Stimulated activated CD4-positive, alpha-beta T cell treated with anti-CD3 and anti-CD28 coated beads, Interleukin-12 subunit alpha, Interleukin-12 subunit beta, amount 100 ng/mL, for 24 hours (primary cell): ENCODE results near the gene GPC1.

Experiments used
- DNase-seq, 2 experiments: peaks; one replicate each; pipeline ENCODE4 v3.0.0-alpha.2; 2020; ENCODE audit warnings: low read depth in 2 of 2

The GPC1 gene

DNA sequence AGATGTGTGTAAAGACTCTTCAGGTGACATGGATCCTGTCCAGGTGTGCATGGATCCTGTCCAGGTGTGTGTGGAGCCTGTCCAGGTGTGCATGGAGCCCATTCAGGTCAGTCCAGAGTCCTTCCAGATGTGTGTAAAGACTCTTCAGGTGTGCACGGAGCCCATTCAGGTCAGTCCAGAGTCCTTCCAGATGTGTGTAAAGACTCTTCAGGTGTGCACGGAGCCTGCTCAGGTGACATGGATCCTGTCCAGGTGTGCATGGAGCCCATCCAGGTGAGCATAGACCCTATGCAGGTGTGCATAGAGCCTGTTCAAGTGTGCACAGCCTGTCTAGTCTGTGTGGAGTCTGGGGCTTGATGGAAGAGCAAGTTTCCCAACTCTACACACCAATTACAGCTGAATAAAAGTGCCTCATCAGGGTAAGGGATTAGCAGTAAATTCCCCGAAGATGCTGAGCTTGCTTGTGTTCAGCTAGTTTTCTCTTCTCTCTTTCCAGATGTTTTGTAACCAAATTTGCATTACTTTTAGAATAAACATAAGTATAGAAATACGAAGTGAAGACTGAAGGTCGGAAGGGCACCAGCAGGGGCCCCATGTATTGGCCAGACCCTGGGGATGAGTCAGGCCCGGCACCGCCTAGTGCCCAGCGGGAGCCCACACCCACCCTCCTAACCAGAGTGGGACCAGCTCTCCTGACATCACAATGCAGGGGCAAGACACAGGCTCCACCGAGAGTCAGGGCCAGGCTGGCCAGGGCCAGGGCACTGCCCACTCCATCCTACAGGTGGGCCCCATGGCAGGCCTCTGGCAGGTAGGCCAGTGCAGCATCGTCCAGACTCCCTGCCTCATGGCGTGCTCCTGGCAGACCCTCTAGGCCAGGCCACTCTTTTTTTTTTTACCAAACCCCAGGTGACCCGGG lies 38.6 kb upstream of the GPC1 start:
- no peak for DNase-seq

DNA sequence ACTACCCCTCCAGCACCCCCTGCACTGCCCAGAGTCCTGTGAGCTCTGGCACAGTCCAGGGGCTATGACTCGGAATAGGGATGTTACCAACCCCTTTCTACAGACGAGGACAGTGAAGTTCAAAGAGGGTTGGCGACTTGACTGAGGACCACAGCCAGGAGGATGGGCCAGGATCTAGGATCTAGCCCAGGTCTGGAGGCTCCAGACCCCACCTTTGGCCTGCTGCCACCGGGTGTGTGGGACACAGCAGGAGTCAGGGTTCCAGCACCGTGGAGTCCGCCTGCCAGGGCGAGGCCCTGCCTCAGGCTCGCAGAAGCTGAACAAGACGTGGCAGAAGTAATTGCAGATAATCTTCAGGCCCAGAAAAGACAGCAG lies 37.9 kb upstream of the GPC1 start:
- DNase-seq: no peak

DNA sequence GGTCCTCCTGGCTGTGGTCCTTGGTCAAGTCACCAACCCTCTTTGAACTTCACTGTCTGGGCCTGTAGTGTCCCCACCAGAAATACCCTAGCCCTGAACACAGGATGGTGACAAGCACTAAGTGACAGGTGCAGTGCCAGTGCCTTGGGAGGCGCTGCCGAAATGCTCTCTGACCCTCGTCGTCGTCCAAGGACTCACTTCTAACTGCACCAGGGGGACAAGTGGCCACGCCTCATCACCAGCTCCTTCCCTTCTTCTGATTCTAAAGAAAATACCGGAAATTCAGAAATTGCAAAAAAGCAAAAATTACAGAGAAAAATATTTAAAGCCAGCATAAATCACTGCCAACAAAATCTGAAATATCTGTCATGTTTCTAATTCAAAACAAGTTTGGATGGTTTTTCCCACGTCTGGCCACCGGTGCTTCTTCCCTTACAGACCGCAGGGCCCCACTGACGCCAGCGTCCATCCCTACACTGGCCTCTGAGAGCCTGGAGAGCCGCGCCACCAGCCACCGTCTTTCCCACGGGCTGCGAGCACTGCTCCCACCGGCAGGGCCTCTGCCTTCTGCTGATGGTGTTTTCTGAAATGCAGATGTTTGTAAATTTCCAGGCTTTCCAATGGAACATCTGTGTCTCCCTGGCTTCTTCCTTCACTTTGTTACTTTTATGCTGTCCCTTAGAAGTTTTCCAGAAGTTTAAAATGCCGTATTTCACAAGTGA lies 37.4 kb upstream of the GPC1 start:
- DNase-seq: no peak

DNA sequence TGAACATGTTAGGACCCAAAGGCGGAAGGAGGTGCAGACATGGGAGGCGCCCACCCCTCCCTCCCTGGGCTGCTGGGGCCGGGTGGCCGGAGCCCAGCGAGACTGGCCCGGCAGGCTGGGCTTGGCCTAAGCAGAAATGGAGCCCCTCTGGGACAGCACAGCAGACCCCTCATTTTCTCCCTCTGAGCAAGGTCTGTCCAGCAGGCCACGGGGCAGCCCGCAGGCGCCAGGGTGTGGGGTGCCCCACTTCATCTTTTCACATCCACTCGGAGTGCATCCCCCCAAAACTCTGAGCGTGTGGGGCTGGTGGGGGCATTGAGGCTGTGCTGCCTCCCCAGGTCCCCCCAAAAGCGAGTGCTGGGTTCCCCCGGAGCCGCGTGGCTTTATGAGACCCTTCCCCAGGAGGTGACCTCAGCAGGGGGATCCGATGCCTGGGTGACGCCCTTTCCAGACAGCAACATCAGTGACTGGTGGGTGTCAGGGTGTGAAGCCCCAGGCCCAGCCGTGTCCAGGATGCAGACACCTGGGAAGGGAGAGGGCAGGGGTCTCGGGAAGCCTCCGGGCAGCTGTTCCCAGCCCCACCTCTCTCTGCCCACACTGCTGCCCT lies 36.7 kb upstream of the GPC1 start:
- no peak for DNase-seq

DNA sequence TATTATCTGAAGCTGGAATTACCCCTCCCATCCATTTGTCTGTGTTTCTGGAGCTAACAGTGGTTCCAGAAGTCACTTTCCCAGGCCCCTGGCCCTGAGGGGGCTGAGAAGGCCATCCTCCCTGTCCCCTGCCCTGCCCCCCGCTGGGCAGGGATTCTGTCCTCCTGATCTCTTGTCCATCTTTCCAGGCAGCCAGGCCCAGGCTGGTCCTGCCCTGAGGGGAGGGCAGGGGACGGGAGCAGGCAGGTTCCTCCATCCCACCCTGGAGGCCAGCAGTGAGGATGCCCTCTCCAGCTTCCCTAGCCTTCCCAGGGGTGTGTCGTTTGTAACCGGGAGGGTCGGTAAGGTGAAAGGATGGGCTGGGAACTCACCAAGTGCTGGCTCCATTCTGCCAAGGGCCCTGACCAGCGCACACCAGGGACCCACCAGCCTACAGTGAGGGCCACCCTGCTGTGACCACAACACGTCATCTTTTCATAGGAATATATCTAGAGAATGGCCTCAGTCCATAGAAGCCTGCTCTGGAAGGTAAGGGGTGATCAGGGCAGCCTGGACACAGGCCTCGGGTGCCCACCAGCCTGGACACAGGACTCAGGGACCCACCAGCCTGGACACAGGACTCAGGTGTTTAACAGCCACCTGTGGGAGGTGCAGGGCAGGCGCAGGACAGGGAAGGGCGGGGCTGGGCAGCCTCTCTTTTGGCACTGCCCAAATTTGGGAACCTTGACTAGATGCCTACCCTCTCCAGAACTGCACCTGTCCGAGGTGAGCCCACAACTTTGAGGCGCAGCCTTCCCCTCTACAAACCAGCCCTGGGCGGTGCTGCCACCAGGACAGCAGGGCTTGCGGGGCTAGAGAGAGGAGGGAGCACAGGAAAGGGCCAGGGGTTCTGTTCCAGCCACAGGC lies 35.8 kb upstream of the GPC1 start:
- DNase-seq: no peak

DNA sequence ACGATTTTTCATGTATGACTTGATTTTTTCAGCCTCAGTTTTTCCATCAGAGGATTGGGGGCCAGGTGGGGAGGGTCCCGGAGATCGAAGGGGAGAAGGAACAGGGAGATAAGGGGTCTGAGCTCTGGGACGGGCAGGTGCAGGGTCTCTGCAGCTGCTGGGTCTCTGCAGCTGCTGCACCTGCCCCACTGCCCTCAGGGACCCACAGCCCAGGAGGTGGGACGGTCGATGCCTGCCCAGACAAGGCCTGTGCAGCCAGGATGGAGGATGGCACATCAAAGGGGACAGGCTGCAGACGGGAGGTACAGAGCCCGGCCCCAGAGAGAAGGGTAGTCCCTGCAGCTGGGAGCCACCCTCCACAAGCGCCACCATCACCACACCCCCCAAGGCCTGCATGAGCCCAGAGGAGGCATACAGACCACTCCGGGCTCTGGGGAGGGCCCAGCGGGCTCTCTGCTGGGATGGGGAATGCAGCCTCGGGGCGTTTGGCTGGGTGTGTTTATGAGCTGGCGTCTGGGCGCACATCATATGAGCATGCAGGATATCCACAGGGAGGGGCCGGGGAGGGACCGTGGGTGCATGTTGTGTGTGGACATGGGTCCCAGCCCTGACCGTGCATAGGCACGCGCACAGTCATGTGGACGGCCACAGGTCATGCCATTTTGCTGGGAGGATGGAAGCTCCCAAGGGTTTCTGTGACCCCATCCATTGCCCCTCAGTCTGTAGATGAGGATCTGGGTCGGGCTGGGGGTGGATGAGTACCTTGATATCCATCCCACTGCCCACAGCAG lies 34.9 kb upstream of the GPC1 start:
- no peak for DNase-seq

DNA sequence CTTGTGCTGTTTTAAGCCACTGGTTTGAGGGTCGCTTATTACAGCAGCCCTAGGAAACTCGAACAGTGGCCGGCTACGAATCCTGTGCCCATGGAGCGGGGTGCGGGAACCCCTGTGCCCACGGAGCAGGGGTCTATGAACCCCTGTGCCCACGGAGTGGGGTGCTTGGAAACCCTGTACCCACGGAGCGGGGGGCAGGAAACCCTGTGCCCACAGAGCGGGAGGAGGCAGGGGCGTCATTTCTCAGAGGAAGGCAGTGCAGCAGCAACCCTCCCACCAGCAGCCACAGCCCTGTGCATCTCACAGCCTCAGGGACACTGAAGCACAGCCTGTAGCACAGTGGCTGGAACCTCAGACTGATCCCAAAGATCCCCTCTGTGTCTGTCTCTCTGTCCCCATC lies 34.2 kb upstream of the GPC1 start:
- DNase-seq: no peak

DNA sequence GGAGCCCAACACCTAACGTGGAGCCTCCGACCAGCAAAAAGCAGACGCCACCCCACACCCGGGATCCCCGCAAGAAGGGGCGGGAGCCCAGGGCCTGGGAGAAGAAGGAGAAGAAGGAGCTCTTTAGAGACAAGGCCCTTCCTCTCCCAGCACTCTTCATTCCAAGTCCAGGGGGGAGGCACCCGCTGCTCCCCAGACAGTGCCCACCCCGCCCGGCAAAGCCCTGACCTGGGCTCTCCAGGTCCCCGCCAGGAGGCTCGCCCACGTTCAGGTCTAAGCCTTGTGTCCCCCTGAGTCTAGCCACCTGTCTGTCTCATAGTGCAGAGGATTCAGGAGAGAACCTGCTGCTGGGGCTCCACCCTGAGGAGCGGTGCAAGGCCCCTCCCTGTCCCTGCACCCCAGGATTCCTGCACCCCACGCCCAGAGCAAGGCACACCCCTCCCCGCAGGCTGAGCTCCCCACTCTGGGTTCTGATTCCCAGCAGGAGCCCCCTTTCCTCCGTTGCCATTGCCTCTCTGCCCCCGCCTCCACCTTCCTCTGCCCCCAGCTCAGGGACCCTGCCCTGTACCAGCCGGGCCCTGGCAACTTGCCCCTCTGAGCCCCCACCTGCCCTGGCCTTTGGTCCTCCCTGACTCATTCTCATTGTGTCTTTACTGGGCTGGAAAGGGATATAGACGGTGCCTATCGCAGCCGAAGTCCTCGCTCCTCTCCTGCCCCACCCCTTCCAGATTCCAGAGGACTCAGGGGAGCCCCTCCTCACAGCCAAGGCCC lies 33.5 kb upstream of the GPC1 start:
- no peak for DNase-seq

DNA sequence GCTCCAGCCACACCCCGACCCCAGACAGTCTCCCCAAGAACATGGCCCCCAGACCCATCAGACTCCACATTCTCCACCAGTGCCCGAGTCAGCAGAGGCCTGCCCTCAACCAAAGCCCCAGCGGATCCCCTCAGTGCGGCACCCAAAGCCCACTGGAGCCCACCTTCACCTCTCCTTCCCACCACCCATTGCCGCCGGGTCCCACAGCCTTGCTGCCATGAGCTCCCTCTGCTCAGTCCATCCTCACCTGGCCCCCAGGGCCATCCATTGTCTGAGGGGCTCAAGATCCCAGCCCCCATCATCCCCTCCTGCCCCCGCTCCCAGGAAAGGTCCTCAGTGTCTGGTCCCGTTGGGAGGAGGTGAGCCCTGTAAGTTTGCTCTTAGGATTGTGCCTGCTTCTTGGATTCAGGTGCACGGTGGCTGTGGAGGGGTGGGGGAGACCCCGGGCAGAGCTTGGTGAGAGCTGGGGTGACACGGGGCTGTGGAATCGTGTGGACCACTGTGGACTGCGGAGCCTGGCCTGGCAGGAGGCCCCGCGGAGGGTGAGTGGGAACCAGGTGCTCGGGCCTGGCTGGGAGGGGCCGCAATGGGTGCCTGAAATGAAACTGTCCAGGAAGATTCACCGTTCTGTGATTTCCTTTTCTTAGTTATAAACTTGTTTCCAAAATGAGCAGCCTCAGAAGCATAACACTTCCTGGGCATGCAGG lies 32.7 kb upstream of the GPC1 start:
- DNase-seq: no peak

DNA sequence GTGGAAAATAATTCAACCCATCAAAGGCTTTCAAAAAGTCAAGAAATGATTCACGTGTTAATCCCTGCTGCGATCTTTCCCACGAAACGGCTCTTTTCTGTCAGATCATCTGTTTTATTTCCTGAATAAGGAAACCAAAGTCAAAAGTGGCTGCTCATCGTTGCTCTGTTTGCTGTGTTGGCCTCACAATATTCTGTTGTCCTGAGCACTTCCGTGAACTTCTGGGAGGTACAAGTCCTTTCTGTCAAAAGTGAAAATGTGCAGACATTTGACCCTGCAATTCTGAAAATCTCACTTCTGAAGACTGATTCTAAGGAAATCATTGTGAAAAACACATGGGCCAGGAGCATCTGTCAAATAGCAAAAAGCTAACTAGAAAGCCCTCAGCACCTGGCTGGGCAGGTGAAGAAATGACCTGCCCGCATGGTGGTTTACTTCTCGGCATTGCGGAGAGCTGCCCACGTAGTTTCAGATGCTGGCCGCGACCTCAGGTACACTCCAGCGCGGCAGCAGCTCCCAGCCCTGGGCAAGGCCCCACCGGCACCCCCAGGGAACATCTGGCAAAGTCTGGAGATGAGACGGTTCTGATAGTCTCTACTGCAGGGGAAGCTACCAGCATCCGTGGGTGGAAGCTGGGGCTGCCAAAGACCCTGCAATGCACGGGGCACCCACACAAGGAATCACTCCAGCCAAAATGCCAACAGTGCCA lies 31.9 kb upstream of the GPC1 start:
- DNase-seq: no peak

DNA sequence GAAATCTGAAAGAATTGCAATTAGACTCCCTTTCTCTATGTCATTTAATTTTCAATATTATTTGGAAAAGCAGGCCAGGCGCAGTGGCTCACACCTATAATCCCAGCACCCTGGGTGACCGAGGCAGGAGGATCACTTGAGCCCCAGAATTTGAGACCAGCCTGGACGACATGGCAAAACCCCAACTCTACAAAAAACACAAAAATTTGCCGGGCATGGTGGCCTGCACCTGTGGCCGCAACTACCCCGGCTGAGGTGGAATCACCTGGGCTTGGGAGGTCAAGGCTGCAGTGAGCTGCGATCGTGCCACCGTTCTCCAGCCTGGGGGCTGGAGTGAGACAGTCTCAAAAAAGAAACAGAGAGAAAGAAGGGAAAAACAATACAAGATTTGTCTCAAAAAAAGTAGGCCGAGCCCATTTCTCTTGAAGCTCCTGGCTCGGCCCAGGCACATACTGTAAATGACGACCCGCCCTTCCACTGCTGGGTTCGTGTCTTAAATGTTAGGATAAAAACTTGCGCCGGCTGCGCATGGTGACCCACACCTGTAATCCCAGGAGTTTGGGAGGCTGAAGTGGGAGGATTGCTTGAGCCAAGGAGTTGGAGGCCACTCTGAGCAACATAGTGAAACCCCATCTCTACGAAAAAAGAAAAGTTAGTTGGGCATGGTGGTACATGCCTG lies 31.1 kb upstream of the GPC1 start:
- DNase-seq: no peak

DNA sequence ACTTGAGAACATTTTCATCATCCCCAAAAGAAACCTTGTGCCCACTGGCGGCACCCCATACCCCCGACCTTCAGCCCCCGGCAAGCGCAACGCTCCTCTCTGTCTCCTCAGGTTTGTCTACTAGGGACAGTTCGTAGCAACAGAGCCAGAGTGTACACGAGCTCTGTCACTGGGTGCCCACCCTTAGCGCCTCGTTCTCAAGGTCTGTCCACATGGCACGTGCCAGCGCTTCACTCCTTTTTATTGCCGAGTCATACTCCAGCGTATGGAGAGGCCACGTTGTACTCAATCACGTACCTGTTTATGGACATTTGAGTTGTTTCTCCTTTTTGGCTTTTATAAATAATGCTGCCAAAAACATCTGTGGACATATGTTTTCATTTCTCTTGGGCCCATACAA lies 30.3 kb upstream of the GPC1 start:
- DNase-seq: no peak

DNA sequence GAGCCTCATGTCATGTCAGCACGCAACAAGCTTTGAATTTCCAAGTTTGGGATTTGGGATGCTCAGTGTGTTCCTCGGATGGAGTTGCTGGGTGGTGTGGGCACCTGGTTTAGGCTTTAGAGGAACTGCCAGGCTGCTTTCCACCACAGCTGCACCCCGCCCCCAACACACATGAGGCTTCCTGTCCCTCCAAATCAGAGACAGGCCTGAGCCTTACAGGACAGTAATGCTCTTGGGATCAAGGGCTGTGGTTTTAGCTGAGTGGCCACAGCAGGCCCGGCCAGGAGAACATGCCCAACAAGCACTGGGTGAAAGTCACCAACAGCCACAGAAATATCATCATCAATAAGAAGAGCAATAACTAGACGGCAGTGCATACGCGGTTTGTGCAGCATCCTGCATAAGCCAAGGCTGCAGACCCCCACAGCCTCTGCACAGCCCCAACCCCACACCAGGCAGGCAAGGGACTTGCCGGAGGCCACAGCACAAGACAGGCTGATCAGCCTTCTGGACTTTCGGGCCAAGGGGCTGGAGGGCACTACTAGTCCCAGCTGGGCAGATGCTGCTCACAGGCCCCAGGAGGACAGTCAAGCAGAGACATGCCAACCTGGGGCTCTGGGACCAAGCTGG lies 29.7 kb upstream of the GPC1 start:
- DNase-seq: no peak

DNA sequence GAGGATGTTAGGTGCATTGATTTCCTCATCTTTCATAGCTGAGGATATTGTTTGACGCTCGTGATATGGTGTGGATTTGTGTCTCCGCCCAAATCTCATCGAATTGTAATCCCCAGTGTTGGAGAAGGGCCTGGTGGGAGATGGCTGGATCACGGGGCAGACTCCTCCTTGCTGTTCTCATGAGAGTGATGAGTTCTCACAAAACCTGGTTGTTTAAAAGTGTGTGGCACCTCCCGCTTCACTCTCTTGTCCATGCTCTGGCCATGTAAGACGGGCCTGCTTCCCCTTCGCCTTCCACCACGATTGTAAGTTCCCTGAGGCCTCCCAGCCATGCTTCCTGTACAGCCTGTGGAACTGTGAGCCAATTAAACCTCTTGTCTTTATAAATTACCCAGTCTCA lies 28.4 kb upstream of the GPC1 start:
- no peak for DNase-seq

DNA sequence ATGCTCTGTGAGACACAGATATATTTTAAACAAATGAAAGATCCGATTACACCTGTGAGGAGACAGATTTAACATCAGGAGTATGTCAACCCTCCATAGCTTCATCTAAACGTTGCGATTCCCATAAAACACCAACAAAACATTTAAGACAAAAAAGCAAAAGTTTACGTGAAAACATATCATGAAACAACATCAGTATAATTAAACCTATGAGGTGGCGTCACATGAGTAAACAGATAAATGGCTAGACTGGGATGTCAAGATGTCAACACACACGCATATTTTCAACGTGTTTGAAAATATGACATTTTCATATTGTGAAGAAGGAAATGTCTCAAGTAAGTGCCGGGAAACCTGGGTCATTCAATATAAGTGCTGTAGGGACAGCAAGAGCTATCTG lies 25.5 kb upstream of the GPC1 start:
- DNase-seq: no peak

DNA sequence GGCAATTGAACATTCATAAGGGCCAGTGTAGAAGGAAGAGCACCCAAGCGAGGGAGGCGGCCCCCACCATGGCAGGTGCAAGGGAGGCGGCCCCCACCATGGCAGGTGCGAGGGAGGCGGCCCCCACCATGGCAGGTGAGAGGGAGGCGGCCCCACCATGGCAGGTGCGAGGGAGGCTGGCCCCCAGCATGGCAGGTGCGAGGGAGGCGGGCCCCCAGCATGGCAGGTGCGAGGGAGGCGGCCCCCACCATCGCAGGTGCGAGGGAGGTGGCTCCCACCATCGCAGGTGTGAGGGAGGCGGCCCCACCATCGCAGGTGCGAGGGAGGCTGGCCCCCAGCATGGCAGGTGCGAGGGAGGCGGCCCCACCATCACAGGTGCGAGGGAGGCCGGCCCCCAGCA lies 24.7 kb upstream of the GPC1 start:
- DNase-seq: no peak

DNA sequence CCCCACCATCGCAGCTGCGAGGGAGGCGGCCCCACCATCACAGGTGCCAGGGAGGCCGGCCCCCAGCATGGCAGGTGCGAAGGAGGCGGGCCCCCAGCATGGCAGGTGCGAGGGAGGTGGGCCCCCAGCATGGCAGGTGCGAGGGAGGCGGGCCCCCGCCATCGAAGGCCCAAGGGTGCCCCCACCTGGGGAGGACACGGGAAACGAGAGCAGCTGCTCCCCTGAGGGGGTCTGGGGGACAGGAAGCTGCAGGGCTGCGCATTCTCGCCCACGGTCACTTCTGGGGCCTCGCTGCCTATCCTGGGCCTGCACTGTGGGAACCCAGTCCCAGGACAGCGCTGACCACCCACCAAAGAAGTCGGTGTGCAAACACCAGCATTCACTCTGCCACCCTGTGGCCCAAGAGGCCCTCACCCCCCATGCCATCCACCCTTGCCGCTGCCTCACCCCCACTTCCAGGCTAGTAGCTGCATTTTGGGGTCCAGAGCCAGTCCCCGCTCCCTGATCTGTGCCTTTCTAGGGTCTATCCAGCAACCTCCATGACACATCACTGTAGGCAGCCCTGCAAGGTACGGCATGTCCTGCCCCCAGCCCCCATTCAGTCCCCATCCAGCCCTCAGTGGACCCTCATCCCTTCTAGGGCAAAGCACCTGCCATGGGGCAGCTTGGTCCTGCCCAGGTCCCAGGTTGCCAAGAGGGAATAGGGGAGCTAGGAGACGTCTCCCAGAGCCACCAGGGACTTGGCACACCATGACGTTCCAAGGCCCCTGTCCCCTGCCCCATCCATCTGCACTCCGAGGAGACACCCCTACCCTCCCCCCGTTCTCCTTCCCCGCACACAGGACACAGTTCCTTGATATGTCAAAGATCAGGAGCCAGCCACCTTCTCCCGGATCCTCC lies 24.0 kb upstream of the GPC1 start:
- DNase-seq: no peak
